ENCODE measurements around the gene FAM13A.

DNA sequence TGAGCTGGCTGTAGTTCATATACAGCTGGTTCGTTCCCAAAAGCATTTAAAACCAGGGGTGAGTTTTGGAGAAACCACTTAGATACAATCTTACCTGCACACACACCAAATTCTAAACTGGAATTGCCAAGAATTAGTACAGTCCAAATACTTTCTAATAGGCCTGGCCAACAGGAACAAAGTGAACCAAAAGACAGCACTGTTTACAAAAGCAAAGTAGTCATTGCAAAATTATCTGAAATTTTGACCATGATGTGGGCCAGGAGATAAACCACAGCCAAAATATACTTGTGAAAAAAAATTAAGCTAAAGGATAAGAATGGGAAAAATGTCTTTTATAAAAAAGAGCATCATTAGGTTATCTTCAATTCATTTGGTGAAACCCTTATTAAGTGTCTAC, 321.4 kb downstream of the FAM13A start:
- TF ChIP-seq, protein P1, sequence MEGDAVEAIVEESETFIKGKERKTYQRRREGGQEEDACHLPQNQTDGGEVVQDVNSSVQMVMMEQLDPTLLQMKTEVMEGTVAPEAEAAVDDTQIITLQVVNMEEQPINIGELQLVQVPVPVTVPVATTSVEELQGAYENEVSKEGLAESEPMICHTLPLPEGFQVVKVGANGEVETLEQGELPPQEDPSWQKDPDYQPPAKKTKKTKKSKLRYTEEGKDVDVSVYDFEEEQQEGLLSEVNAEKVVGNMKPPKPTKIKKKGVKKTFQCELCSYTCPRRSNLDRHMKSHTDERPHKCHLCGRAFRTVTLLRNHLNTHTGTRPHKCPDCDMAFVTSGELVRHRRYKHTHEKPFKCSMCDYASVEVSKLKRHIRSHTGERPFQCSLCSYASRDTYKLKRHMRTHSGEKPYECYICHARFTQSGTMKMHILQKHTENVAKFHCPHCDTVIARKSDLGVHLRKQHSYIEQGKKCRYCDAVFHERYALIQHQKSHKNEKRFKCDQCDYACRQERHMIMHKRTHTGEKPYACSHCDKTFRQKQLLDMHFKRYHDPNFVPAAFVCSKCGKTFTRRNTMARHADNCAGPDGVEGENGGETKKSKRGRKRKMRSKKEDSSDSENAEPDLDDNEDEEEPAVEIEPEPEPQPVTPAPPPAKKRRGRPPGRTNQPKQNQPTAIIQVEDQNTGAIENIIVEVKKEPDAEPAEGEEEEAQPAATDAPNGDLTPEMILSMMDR (IDR thresholded peaks at IDR 0.05) = no peak
- TF ChIP-seq POLR2A (IDR thresholded peaks at IDR 0.05) = no peak

All from heart left ventricle (tissue), 13 donors.